Stimulated activated naive CD8-positive, alpha-beta T cell treated with anti-CD3 and anti-CD28 coated beads, Interleukin-15, amount 100 ng/mL, for 72 hours (primary cell): ENCODE data around the gene P2RX6.
"Not testable (repeated sequence)": the region's sequence is repeated elsewhere in the genome, so short reads cannot be mapped to it uniquely, and the experiment has no call there.

Source experiments
- ATAC-seq: fragments of 150-1000 bp; cut with Tn5 transposase; 2 replicates; pipeline ENCODE4 v1.10.0; 2021; ENCODE audit warnings: mild to moderate bottlenecking, moderate library complexity
- DNase-seq, 2 donors: peaks; one replicate each; pipeline ENCODE4 v3.0.0; 2021 to 2022
- H3K27ac Mint-ChIP-seq, 2 donors: one replicate each; pipeline ENCODE4 v1.8.0; 2022; ENCODE audit warnings: mild to moderate bottlenecking in 2 of 2, mixed read lengths in 2 of 2, moderate library complexity in 2 of 2
- H3K27me3 Mint-ChIP-seq: one replicate; pipeline ENCODE4 v1.8.0; 2022; ENCODE audit warnings: mixed read lengths
- H3K4me1 Mint-ChIP-seq: one replicate; pipeline ENCODE4 v1.8.0; 2022; ENCODE audit warnings: mild to moderate bottlenecking, mixed read lengths
- H3K4me3 Mint-ChIP-seq, 2 donors: one replicate each; pipeline ENCODE4 v1.8.0; 2022; ENCODE audit warnings: mild to moderate bottlenecking in 2 of 2, mixed read lengths in 2 of 2, moderate library complexity in 1 of 2
- H3K9me3 Mint-ChIP-seq, 2 donors: one replicate each; pipeline ENCODE4 v1.8.0; 2022; ENCODE audit warnings: mixed read lengths in 2 of 2

The P2RX6 gene

GRCh38 chr22:21028277-21029251, 13.6 kb downstream of the P2RX6 start:
- H3K4me3 Mint-ChIP-seq = no peak overlapping the region
- H3K4me1 Mint-ChIP-seq = peaks cover 49% of the 10 kb centered on the region
- ATAC-seq (no peak), DNase-seq (no peak)
- H3K27ac Mint-ChIP-seq = no peak overlapping the region
- no peaks in the 10 kb centered on the region for H3K9me3 Mint-ChIP-seq
- peaks cover 20% of the 10 kb centered on the region for H3K27me3 Mint-ChIP-seq

GRCh38 chr22:21029486-21030025, 14.6 kb downstream of the P2RX6 start:
- Mint-ChIP-seq H3K27me3 (peaks cover 20% of the 10 kb centered on the region), H3K4me3 (no peak overlapping the region), H3K4me1 (peaks cover 43% of the 10 kb centered on the region), H3K9me3 (no peaks in the 10 kb centered on the region), H3K27ac (no peak overlapping the region)
- ATAC-seq (no peak), DNase-seq (no peak)

- Mint-ChIP-seq H3K4me3 (no peak overlapping the region), H3K27ac (no peak overlapping the region), H3K9me3 (no peaks in the 10 kb centered on the region), H3K27me3 (peaks cover 20% of the 10 kb centered on the region), H3K4me1 (peaks cover 41% of the 10 kb centered on the region)
- DNase-seq (no peak), ATAC-seq (no peak)
These were observed 15.1 kb downstream of the P2RX6 start for GRCh38 chr22:21030032-21030431.

GRCh38 chr22:21030621-21031544, 15.9 kb downstream of the P2RX6 start:
- Mint-ChIP-seq H3K9me3 (no peaks in the 10 kb centered on the region), H3K27me3 (peaks cover 20% of the 10 kb centered on the region), H3K4me1 (peaks cover 32% of the 10 kb centered on the region), H3K4me3 (peak overlapping the region in 1 of 2 donors; percentile 79), H3K27ac (peak overlapping the region in 1 of 2 donors; percentile 48)
- ATAC-seq (no peak), DNase-seq (no peak)

DNA sequence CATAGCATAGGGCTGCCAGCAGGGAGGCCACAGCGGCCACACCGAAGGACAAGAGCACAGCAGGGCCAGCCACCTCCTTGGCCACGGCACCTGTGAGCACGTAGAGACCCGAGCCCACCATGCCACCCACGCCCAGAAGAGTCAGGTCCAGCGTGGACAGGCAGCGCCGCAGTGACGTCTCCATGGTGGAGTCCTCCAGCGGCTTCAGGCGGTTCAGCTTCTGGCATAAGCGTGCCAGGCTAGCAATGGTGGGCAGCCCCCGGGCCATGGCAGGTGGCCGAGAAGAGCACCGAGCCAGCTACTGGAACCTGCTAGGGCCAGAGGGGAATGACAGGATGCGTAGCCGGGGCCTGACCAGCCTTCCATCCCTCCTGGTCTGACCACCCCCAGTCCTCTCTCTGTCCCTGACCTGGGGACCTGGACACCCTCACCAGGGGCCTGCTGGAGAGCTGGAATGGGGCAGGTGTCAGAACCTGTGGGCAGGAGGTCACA, 16.6 kb downstream of the P2RX6 start:
- H3K4me1 Mint-ChIP-seq = peaks cover 28% of the 10 kb centered on the region

GRCh38 chr22:21032037-21032867, 17.3 kb downstream of the P2RX6 start, which contains the start of gene SLC7A4:
TSS of gene SLC7A4 (minus strand) at chr22:21032561. CDS start at chr22:21031812, 749 bp downstream.
- peak; percentile 52 for ATAC-seq
- H3K9me3 Mint-ChIP-seq = no peaks in the 10 kb centered on the region
- peaks cover 28% of the 10 kb centered on the region for H3K4me1 Mint-ChIP-seq
- H3K4me3 Mint-ChIP-seq = peak within 1 kb of the TSS; percentile 62 to 79
- peaks cover 20% of the 10 kb centered on the region for H3K27me3 Mint-ChIP-seq
- H3K27ac Mint-ChIP-seq = peak within 1 kb of the TSS; percentile 12 to 61
- no peak for DNase-seq

More for the DNA sequence above, 16.6 kb downstream of the P2RX6 start:
- DNase-seq (no peak), ATAC-seq (no peak)
- H3K9me3 Mint-ChIP-seq = no peaks in the 10 kb centered on the region
- H3K27ac Mint-ChIP-seq = peak overlapping the region in 1 of 2 donors; percentile 61
- peaks cover 20% of the 10 kb centered on the region for H3K27me3 Mint-ChIP-seq
- H3K4me3 Mint-ChIP-seq = peak overlapping the region in 1 of 2 donors; percentile 79

DNA sequence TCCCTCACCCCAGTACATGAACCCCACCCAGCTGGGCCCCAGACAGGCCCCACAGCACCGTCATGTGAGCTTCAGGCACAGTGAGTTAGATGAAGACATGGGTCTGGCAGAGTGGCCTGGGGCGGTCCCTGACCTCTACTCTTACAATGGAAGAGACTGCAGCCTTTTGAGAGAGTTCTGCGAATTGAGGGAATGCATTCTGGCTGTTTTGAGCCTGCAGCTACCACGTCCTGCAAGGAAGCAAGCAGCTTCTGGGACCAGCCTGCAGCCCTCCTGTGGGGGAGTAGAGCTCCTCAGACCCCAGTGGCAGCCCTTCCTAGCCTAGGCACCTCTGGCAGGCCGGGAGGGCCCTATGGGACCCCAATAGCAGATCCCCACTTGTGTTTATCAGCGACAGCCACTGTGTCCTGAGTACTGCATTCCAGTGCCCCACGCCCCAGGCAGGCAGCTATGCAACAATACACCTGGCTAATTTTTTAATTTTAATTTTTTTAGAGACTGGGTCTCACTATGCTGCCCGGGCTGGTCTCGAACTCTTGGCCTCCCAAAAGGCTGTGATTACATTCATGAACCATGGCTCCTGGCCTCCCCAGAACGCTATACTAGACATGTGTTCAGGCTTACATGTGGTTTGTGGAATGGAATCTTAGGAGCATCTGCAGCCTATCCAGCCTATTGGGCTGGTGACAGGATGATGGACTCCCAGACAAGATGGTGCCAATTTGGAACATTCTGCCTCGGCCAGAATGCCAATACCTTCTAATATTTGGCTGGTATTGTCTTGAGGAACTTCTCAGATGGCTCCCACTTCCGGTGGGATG, 18.1 kb downstream of the P2RX6 start:
- no peaks in the 10 kb centered on the region for H3K9me3 Mint-ChIP-seq
- peak overlapping the region; percentile 62 to 79 for H3K4me3 Mint-ChIP-seq
- ATAC-seq = no peak
- H3K4me1 Mint-ChIP-seq = peaks cover 28% of the 10 kb centered on the region
- no peak for DNase-seq
- peak overlapping the region in 1 of 2 donors; percentile 12 for H3K27ac Mint-ChIP-seq
- H3K27me3 Mint-ChIP-seq = peaks cover 20% of the 10 kb centered on the region

DNA sequence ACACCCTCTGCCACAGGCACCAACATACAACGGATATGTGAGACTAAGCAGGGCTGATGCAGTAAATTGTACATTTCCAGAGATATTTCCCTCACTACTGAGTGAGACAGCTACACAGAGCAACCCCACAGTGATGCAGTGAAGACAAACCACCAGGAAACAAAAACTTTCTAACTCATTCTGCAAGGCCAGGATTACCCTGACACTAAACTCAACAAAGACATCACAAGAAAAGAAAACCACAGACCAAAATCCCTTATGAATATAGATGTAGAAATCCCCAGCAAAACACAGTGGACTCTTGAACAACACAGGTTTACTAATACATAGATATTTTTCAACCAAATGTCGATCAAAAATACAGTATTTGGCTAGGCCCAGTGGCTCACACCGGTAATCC, 18.9 kb downstream of the P2RX6 start:
- Mint-ChIP-seq H3K27me3 (peaks cover 20% of the 10 kb centered on the region), H3K4me3 (no peak overlapping the region), H3K4me1 (peaks cover 28% of the 10 kb centered on the region), H3K27ac (peak overlapping the region in 1 of 2 donors; percentile 60), H3K9me3 (no peaks in the 10 kb centered on the region)
- peak; percentile 87 for ATAC-seq
- DNase-seq = no peak

GRCh38 chr22:21034989-21035388, 20.0 kb downstream of the P2RX6 start:
- Mint-ChIP-seq H3K27ac (no peak overlapping the region), H3K4me1 (peaks cover 22% of the 10 kb centered on the region), H3K9me3 (no peaks in the 10 kb centered on the region), H3K27me3 (peaks cover 20% of the 10 kb centered on the region), H3K4me3 (no peak overlapping the region)
- ATAC-seq (no peak), DNase-seq (no peak)

GRCh38 chr22:21038405-21038804, 23.4 kb downstream of the P2RX6 start:
- ATAC-seq = no peak
- no peaks in the 10 kb centered on the region for H3K9me3 Mint-ChIP-seq
- H3K4me1 Mint-ChIP-seq = peaks cover 5% of the 10 kb centered on the region
- H3K4me3 Mint-ChIP-seq = no peak overlapping the region
- no peak overlapping the region for H3K27ac Mint-ChIP-seq
- DNase-seq = no peak
- H3K27me3 Mint-ChIP-seq = peaks cover 17% of the 10 kb centered on the region

DNA sequence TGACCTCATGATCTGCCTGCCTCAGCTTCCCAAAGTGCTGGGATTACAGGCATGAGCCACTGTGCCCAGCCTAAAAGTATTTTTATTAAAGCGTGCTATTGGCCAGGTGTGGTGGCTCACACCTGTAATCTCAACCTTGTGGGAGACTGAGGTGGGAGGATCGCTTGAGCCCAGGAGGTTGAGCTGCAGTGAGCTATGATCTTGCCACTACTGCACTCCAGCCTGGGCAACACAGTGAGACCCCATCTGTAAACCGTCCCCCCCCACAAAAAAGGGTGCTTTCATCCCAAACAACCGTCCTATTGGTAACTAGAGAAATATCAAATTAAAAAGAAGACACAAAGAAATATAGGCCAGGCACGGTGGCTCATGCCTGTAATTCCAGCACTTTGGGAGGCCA, 24.2 kb downstream of the P2RX6 start:
- DNase-seq, H3K4me3 Mint-ChIP-seq, H3K9me3 Mint-ChIP-seq, ATAC-seq, H3K27ac Mint-ChIP-seq: not testable (repeated sequence)
- Mint-ChIP-seq H3K27me3 (peaks cover 24% of the 10 kb centered on the region), H3K4me1 (peaks cover 12% of the 10 kb centered on the region)

DNA sequence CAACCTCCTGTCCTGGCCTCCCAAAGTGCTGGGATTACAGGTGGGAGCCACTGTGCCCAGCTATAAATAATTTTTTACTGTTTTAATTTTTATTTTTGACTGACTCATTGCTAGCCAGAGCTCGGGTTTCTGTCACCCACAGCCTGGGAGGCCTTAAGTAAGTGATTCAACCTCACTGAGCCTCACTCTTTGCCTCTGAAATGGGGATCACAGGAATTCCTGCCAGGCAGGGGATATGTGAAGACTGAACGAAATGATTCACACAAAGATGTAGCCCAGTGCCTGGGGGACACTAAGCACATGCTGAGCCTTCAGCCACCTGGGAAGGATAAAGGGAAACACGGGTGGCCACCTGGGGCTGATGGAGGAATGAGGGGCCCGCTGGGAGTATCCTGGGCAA, 27.0 kb downstream of the P2RX6 start:
- Mint-ChIP-seq H3K9me3 (no peaks in the 10 kb centered on the region), H3K4me3 (no peak overlapping the region), H3K27ac (no peak overlapping the region), H3K27me3 (peaks cover 41% of the 10 kb centered on the region), H3K4me1 (peaks cover 31% of the 10 kb centered on the region)
- no peak for ATAC-seq
- no peak for DNase-seq

- no peak for DNase-seq
- Mint-ChIP-seq H3K9me3 (no peaks in the 10 kb centered on the region), H3K27ac (peak overlapping the region in 1 of 2 donors; percentile 48), H3K4me3 (no peak overlapping the region), H3K4me1 (peaks cover 31% of the 10 kb centered on the region), H3K27me3 (peaks cover 41% of the 10 kb centered on the region)
- ATAC-seq = no peak
These were observed 28.3 kb downstream of the P2RX6 start for GRCh38 chr22:21042978-21043859.
